22Rv1 (cell line): ENCODE data around the gene NMNAT2.

ENCODE experiments used
- CTCF ChIP-seq: fragments of 450-650 bp; IDR thresholded peaks from 2 replicates; pipeline ENCODE4 v1.5.1; 2017; ENCODE audit warnings: mild to moderate bottlenecking
- ZFX ChIP-seq: fragments of 450-650 bp; IDR thresholded peaks from 2 replicates; pipeline ENCODE4 v1.6.1; 2017; ENCODE audit warnings: antibody characterized with exemption, borderline replicate concordance

- TF ChIP-seq CTCF (no peak), ZFX (no peak)
These were observed 25.3 kb upstream of the NMNAT2 start for GRCh38 chr1:183443466-183443865.
